ENCODE results near the gene CDX2.
"Not testable (repeated sequence)": the region's sequence is repeated elsewhere in the genome, so short reads cannot be mapped to it uniquely, and the experiment has no call there.

Gene CDX2

DNA sequence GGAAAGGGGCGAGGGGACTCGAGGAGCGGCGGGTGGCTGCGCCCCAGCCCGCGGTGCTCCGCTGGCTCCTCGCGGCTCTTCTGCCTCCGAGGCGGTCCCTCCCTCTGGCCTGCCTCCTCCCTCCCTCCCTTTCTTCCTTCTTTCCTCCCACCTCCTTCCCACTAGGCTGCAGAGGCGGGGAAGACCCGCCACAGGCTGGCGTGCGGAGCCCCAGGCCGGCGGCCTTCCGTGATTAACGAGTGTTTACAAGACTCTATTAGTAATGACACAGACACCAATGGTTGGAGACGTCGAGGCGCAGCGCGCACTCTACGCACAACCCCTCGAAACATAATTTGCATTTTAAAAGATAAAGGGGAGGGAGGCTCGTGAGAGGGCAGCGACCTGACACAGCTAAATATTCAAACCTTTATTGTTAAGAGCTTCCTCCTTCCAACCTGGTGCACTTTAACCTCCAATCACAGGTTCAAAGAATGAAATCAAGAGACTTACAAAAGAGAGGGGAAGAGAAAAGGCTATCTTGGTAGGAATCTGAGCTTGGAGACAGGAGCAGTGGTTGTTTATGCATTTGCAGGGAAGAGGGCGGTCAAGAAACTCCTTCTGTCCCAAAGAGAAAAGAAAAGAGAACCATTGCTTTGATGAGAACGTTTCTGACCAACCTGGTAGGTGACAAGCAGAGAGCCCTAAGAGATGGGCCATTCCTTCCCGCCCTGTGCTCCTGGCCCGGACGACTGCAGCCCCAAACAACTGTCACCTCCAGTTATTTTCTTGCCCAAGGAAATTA lies at the start of gene CDX2:
TSS of gene CDX2 (minus strand) at position 234 of the 784 bp plus-strand sequence. CDS start 309 bp downstream, outside the sequence.
- no peak for DNase-seq

- DNase-seq, result no peak
Observed at GRCh38 chr13:28014301-28014700, 45.2 kb upstream of the CDX2 start.

DNA sequence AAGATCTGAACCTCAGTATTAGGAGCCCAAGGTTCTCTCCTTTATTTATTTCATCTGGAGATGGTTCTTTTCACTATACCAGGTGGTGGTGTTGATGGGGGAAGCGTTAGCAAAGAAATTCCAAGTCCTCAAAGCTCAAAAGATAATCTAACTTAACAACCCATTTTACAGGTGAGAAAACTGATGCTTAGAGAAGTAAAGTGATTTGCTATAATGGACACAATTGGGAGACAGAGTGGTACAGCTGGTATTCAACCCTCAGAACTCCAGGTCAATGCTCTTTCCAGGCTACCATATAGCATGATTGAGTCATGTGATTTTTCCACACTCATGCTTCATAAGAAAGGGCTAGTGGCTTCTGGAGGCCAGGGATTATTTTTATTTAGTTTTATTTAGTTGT lies 44.4 kb upstream of the CDX2 start:
- no peak for DNase-seq

DNA sequence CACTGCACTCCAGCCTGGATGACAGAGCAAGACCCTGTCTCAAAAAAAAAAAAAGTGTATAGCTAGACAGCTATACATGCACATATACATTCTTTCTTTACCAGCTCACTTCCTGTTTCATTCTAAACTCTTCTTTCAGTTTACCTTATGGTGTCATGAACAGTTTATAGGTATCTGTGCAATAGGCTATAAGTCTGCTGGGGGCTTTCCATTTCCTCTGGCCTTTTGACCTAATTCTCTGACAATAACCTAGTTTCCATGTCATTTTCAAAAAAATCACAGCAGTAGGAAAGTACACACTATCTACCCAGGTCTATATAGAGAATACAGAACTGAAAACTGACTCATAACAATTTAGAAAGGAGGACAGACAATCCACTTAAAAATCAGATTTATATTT lies 43.8 kb upstream of the CDX2 start:
- DNase-seq, result no peak

- DNase-seq, result no peak
Observed at GRCh38 chr13:28012383-28012782, 43.3 kb upstream of the CDX2 start.

GRCh38 chr13:28010046-28010445 lies 40.9 kb upstream of the CDX2 start:
- no peak for DNase-seq

DNA sequence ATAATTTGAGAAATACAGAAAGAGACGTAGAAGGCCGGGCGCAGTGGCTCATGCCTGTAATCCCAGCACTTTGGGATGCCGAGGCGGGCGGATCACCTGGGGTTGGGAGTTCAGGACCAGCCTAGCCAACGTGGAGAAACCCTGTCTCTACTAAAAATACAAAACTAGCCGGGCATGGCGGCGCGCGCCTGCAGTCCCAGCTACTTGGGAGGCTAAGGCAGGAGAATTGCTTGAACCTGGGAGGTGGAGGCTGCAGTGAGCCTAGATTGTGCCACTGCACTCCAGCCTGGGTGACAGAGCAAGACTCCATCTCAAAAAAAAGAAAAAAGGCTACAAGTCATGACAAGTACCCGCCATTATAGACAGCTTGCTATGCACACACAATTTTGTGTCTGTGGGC lies 35.9 kb upstream of the CDX2 start:
- DNase-seq, result not testable (repeated sequence)

GRCh38 chr13:28002886-28003698 lies 34.0 kb upstream of the CDX2 start:
- no peak for DNase-seq

GRCh38 chr13:28001837-28002473 lies 32.8 kb upstream of the CDX2 start:
- DNase-seq, result no peak

GRCh38 chr13:28001049-28001448 lies 31.9 kb upstream of the CDX2 start:
- DNase-seq, result no peak

DNA sequence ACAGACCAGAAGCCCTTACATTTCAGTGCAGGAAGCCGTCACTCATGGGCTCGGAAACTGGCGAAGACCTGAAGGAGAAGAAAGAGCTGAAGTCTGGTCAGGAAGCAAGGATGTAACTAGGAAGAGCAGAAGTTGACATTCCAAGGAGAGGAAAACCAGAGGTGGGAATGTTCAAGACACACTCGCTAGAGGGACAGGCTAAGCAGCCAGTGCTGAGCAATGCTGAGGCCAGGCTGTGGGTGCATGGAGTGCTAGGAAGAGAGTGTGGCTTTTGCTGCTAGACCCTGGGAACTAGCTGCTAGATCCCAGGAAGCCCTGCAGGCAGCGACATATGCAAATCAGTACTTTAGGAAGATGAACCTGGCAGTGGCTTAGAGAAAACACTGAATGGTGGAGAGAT lies 31.5 kb upstream of the CDX2 start:
- no peak for DNase-seq

GRCh38 chr13:27997904-27998522 lies 28.9 kb upstream of the CDX2 start:
- DNase-seq, result peak; percentile 43

DNA sequence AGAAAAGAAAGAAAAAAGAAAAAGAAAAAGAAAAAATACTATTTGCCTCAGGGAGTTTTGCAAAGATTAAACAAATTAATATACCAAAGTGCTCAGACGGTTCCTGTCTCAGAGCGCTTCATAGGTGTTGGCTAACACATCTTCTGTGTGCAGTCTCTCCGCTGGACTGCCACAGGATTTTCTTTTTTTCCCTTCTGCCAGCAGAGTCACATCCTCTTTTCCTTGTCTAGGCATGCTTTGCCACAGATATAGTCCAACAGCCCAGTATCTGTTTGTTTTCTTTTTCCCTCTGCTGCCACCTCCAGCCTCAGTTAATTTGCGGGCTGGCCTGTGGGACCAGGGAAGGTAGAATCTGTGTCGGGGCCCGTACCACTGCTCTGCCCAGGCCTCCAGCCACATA lies 22.8 kb upstream of the CDX2 start:
- no peak for DNase-seq

DNA sequence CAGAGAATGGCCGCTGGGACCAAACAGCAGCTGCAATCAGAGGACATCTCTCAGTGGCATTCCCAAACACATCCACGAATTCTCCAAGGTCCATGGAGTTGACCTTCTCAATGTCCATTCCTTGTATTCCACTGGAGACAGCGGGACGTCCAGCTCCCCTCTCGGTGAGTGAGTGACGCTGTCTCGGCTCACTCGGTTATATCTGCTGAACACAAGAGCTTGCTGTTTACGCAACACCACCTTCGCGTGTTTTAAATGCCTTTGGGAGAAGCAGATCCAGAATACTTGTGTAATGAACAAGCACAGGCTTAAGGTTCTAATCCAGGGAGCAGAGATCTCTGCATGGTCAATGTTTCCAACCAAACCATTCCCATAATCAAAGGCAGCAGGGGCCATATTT lies 19.4 kb upstream of the CDX2 start, which contains the start of gene URAD:
TSS of gene URAD (minus strand) at position 174 of the 400 bp plus-strand sequence. CDS start at position 118, 56 bp downstream.
- DNase-seq, result no peak

DNA sequence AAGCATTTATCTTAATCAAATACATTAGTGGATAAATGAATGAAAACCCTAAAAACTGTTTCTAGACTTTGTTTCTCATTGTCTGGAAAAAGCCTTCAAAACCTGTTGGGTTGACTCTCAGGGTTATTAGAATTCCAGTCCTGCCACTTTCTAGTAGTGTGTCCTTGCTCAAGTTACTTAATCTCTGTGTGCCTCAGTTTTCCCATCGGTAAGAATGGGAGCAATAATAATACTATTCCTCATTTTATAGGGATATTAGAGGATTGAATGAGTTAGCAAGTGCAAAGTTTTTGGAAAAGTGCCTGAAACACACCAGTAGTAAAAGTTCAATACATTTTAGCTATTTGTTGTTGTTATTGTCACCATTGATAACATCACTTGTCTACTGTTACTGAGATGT lies 16.5 kb upstream of the CDX2 start:
- no peak for DNase-seq

DNA sequence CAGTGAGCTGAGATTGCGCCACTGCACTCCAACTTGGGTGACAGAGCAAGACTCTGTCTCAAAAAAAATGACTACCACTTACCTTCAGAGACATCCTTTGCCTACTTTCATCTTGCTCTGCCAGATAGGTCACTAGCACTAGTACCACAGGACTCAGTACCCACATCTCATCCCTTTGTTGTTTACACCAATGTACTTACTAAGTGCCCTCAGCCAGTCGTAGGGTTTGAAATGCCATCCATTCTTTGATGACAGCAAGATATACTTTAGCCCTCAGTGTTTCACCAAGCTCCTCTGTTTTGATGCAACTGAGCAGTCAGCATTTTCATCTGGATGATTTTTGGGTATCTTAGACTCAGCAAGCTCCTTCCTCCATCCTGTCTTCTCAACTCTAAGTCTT lies 13.2 kb upstream of the CDX2 start:
- no peak for DNase-seq

DNA sequence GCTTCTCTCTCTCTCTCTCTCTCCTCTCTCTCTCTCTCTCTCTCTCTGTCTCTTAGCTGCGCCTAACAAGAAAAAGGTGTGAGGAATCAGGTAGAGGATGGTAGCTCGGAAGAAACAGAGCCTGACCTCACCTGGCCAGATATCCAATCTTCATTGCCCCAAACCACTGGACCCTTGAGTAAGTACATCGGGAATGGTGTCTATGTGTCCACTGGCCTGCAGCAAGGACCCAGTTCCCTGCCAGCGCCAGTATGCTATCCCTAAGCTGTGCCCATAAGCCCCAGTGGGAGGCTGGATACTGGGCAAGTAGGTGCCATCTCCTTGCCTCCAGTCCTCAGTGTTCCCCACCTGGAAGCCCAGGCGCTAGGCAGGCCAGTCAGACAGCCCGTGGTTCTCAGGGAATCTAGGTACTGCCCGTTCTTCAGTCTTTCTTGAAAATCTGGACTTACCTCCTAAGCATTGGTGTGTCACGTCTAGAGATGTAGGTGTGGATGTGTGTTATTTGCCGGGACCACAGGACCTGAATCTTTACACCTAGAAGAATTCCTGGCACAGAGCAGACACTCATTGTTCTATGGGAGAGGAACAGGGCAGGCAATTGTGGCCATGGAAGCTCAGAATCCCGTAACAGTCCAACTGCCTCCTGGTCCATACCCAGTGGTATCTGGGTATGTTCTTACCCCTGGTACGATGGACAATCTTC lies 12.0 kb upstream of the CDX2 start:
- no peak for DNase-seq

GRCh38 chr13:27980280-27980998 lies 11.3 kb upstream of the CDX2 start:
- no peak for DNase-seq

- no peak for DNase-seq
Observed at GRCh38 chr13:27979765-27980279, 10.7 kb upstream of the CDX2 start.

DNA sequence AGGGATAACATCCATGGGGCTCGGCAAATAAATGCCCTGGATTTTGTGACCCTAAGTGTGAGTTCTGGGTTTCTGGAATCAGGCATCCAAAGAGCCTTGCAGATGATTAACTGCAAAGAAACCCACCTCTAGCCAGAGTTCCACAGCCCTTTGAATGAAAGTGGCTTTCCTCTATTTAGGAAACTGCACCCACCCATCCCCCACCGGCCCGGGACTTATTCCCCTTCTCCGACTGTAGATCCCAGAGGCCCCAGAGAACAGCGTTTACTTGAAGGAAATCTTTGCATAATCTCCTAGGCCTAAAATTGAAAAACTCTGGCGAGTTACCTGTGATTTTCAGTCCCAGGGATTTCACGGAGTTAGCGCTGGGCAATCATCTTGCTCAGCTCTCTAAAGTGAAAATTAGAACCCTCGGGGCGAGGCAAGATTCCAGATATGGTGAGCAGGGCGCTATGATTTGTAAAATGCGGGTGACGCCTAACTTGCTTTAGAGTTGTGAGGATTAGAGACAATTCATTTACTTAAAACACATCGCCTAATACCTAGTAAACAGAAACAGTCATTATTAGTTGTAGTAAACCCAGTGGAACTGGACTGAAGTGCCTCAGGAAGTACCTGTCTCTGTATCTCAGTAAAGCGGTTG lies 10.0 kb upstream of the CDX2 start:
- DNase-seq, result no peak
